ENCODE measurements around the gene DMD. TPM values are rescaled to one million over a fixed set of nuclear protein-coding genes. Genes with fewer than 3 reads are reported as not detected.

Gene DMD
- total RNA-seq, 4 donors from 2014 or later: 2.2 to 26.7 (median 7.8) TPM

GRCh38 chrX:31260351-31260750 lies 1951.0 kb downstream of the DMD start:
- no peak for TF ChIP-seq CTCF (IDR thresholded peaks at IDR 0.05)
- no peak for TF ChIP-seq POLR2A (IDR thresholded peaks at IDR 0.05)
- no peaks in the 10 kb centered on the region for H3K27me3 ChIP-seq
- intact Hi-C loops (cut with DNase I): no loop called here
- H3K4me3 ChIP-seq: no peak overlapping the region
- H3K36me3 ChIP-seq: no peaks in the 10 kb centered on the region
- peaks cover 0 to 3% (median 0%) of the 10 kb centered on the region in 3 donors for H3K4me1 ChIP-seq
- no peak for DNase-seq
- 64 to 80% methylated on average over 5 of the region's 5 CpGs for WGBS, 2 donors
- H3K27ac ChIP-seq: no peak overlapping the region
- H3K9me3 ChIP-seq: no peaks in the 10 kb centered on the region

GRCh38 chrX:31258166-31258565 lies 1953.2 kb downstream of the DMD start:
- DNase-seq: no peak
- Histone ChIP-seq H3K36me3 (no peaks in the 10 kb centered on the region), H3K4me3 (no peak overlapping the region), H3K27ac (no peak overlapping the region), H3K9me3 (no peaks in the 10 kb centered on the region), H3K27me3 (no peaks in the 10 kb centered on the region), H3K4me1 (no peaks in the 10 kb centered on the region)
- WGBS, 2 donors: 60 to 64% methylated on average over 4 of the region's 4 CpGs
- no peak for TF ChIP-seq CTCF (IDR thresholded peaks at IDR 0.05)
- no peak for TF ChIP-seq POLR2A (IDR thresholded peaks at IDR 0.05)
- intact Hi-C loops (cut with DNase I): no loop called here

DNA sequence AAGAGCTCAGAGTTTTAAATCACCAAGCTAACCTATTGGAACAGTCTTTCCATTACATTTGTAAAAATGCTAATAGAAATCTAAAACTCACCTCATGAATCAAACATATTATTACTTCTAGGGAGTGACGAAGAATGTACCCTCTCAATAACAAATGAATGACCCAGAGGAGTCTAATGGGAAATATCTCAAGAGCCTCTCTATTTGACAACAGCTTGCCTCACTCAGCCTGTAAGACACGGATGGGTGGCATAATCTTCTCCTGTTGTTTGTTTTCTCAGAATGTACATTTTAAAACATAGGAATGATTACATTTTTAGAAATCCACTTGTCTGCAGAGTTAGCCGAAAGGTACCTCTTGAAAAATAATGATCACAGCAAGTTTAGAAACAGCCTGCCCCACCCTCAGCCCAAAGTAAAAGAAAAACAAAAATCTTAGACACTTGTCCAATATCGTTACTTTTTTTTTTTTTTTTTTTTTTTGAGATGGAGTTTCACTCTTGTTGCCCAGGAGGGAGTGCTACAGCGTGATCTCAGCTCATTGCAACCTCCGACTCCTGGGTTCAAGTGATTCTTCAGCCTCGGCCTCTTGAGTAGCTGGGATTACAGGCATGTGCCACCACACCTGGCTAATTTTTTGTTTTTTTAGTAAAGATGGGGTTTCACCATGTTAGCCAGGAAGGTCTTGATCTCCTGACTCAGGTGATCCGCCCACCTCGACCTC lies 1955.9 kb downstream of the DMD start:
- H3K36me3 ChIP-seq: no peaks in the 10 kb centered on the region
- intact Hi-C loops (cut with DNase I): no loop called here
- WGBS, 2 donors: 60 to 85% methylated on average over 9 of the region's 9 CpGs
- TF ChIP-seq POLR2A (IDR thresholded peaks at IDR 0.05) (no peak), CTCF (IDR thresholded peaks at IDR 0.05) (no peak)
- no peaks in the 10 kb centered on the region for H3K9me3 ChIP-seq
- no peak for DNase-seq
- no peaks in the 10 kb centered on the region for H3K4me1 ChIP-seq
- no peaks in the 10 kb centered on the region for H3K27me3 ChIP-seq
- no peak overlapping the region for H3K27ac ChIP-seq
- H3K4me3 ChIP-seq: no peak overlapping the region

- TF ChIP-seq CTCF (IDR thresholded peaks at IDR 0.05) (no peak), POLR2A (IDR thresholded peaks at IDR 0.05) (no peak)
- Histone ChIP-seq H3K27ac (no peak overlapping the region), H3K4me3 (no peak overlapping the region), H3K4me1 (no peaks in the 10 kb centered on the region), H3K36me3 (no peaks in the 10 kb centered on the region), H3K9me3 (no peaks in the 10 kb centered on the region), H3K27me3 (no peaks in the 10 kb centered on the region)
- intact Hi-C loops (cut with DNase I): no loop called here
- no peak for DNase-seq
- WGBS, 2 donors: 51 to 59% methylated on average over 3 of the region's 3 CpGs
Measured at GRCh38 chrX:31252133-31252532, 1959.2 kb downstream of the DMD start.

- intact Hi-C loops (cut with DNase I): no loop called here
- H3K36me3 ChIP-seq: no peaks in the 10 kb centered on the region
- H3K27me3 ChIP-seq: no peaks in the 10 kb centered on the region
- no peaks in the 10 kb centered on the region for H3K4me1 ChIP-seq
- no peaks in the 10 kb centered on the region for H3K9me3 ChIP-seq
- 76 to 89% methylated on average over 3 to 4 of the region's 4 CpGs for WGBS, 2 donors
- TF ChIP-seq CTCF (IDR thresholded peaks at IDR 0.05): no peak
- TF ChIP-seq POLR2A (IDR thresholded peaks at IDR 0.05): no peak
- no peak overlapping the region for H3K4me3 ChIP-seq
- no peak for DNase-seq
- H3K27ac ChIP-seq: no peak overlapping the region
Measured at GRCh38 chrX:31251336-31251735, 1960.0 kb downstream of the DMD start.
